ENCODE data around the gene EML3. TPM values are rescaled to one million over a fixed set of nuclear protein-coding genes. Genes with fewer than 3 reads are reported as not detected.
"Not testable (repeated sequence)": the region's sequence is repeated elsewhere in the genome, so short reads cannot be mapped to it uniquely, and the experiment has no call there.

The EML3 gene
- total RNA-seq, 2 donors from 2014 or later, result 122 to 205 TPM

GRCh38 chr11:62601122-62601371 is 11.5 kb downstream of the EML3 start:
- Mint-ChIP-seq H3K4me1 (ENCODE audit: low read depth in 2 of 2) (peaks cover 53 to 56% of the 10 kb centered on the region in 2 donors), H3K27me3 (no peaks in the 10 kb centered on the region), H3K9me3 (no peaks in the 10 kb centered on the region), H3K36me3 (peaks cover 46% of the 10 kb centered on the region), H3K27ac (peak overlapping the region; percentile 89 to 90), H3K4me3 (peak overlapping the region; percentile 91)
- ATAC-seq (peak; percentile 2 to 28), DNase-seq (ENCODE audit: low spot score) (peak; percentile 68)

- peaks cover 53 to 56% of the 10 kb centered on the region in 2 donors for H3K4me1 Mint-ChIP-seq (ENCODE audit: low read depth in 2 of 2)
Observed at GRCh38 chr11:62600367-62601121, 12.0 kb downstream of the EML3 start.

GRCh38 chr11:62599901-62600300 is 12.7 kb downstream of the EML3 start:
- Mint-ChIP-seq H3K36me3 (peaks cover 46% of the 10 kb centered on the region), H3K4me1 (ENCODE audit: low read depth in 2 of 2) (peaks cover 50 to 56% of the 10 kb centered on the region in 2 donors), H3K9me3 (no peaks in the 10 kb centered on the region), H3K27me3 (no peaks in the 10 kb centered on the region), H3K4me3 (peak overlapping the region; percentile 91), H3K27ac (peak overlapping the region; percentile 89 to 90)
- ATAC-seq (no peak), DNase-seq (ENCODE audit: low spot score) (peak; percentile 72)

More at GRCh38 chr11:62600367-62601121, 12.0 kb downstream of the EML3 start:
- H3K4me3 Mint-ChIP-seq, result peak overlapping the region; percentile 91
- no peaks in the 10 kb centered on the region for H3K27me3 Mint-ChIP-seq
- H3K36me3 Mint-ChIP-seq, result peaks cover 46% of the 10 kb centered on the region
- H3K27ac Mint-ChIP-seq, result peak overlapping the region; percentile 89 to 90
- ATAC-seq (no peak), DNase-seq (ENCODE audit: low spot score) (no peak)
- no peaks in the 10 kb centered on the region for H3K9me3 Mint-ChIP-seq

- DNase-seq (ENCODE audit: low spot score) (peak; percentile 98), ATAC-seq (peak; percentile 87 to 89)
- Mint-ChIP-seq H3K27me3 (no peaks in the 10 kb centered on the region), H3K36me3 (peaks cover 52% of the 10 kb centered on the region), H3K9me3 (no peaks in the 10 kb centered on the region), H3K27ac (peak overlapping the region; percentile 89 to 90), H3K4me3 (peak overlapping the region; percentile 91), H3K4me1 (ENCODE audit: low read depth in 2 of 2) (peaks cover 50 to 61% of the 10 kb centered on the region in 2 donors)
Observed at GRCh38 chr11:62599069-62599696, 13.4 kb downstream of the EML3 start.

GRCh38 chr11:62595124-62595523 is 17.5 kb downstream of the EML3 start:
- ATAC-seq, result no peak
- Mint-ChIP-seq H3K4me3 (no peak overlapping the region), H3K9me3 (no peaks in the 10 kb centered on the region), H3K4me1 (ENCODE audit: low read depth in 2 of 2) (peaks cover 52 to 75% of the 10 kb centered on the region in 2 donors), H3K36me3 (peaks cover 43% of the 10 kb centered on the region), H3K27me3 (no peaks in the 10 kb centered on the region), H3K27ac (peak overlapping the region in 1 of 2 donors; percentile 96)
- no peak for DNase-seq (ENCODE audit: low spot score)

- Mint-ChIP-seq H3K36me3 (peaks cover 27% of the 10 kb centered on the region), H3K4me1 (ENCODE audit: low read depth in 2 of 2) (peaks cover 36 to 59% of the 10 kb centered on the region in 2 donors), H3K27me3 (no peaks in the 10 kb centered on the region), H3K4me3 (peak overlapping the region; percentile 77), H3K9me3 (no peaks in the 10 kb centered on the region), H3K27ac (peak overlapping the region; percentile 94 to 96)
- ATAC-seq, result no peak
- DNase-seq (ENCODE audit: low spot score), result peak; percentile 73
Observed at GRCh38 chr11:62593434-62594044, 19.0 kb downstream of the EML3 start.

- no peak for DNase-seq (ENCODE audit: low spot score)
- no peak for ATAC-seq
- peaks cover 23% of the 10 kb centered on the region for H3K36me3 Mint-ChIP-seq
- H3K4me1 Mint-ChIP-seq (ENCODE audit: low read depth in 2 of 2), result peaks cover 30 to 53% of the 10 kb centered on the region in 2 donors
- peak overlapping the region; percentile 94 to 96 for H3K27ac Mint-ChIP-seq
- peak overlapping the region; percentile 98 for H3K4me3 Mint-ChIP-seq
- H3K9me3 Mint-ChIP-seq, result no peaks in the 10 kb centered on the region
- H3K27me3 Mint-ChIP-seq, result no peaks in the 10 kb centered on the region
Observed at GRCh38 chr11:62592989-62593421, 19.6 kb downstream of the EML3 start.

GRCh38 chr11:62592146-62592815 is 20.3 kb downstream of the EML3 start:
- Mint-ChIP-seq H3K36me3 (peaks cover 16% of the 10 kb centered on the region), H3K4me1 (ENCODE audit: low read depth in 2 of 2) (peaks cover 24 to 46% of the 10 kb centered on the region in 2 donors), H3K27me3 (no peaks in the 10 kb centered on the region), H3K9me3 (no peaks in the 10 kb centered on the region), H3K4me3 (peak overlapping the region; percentile 98), H3K27ac (peak overlapping the region; percentile 94 to 96)
- ATAC-seq (no peak), DNase-seq (ENCODE audit: low spot score) (no peak)

GRCh38 chr11:62591448-62592145 is 21.0 kb downstream of the EML3 start, which contains the start of gene TUT1:
TUT1 (minus strand) TSS chr11:62591523; CDS start chr11:62591485, 38 bp downstream.
- no peaks in the 10 kb centered on the region for H3K9me3 Mint-ChIP-seq
- peak within 1 kb of the TSS; percentile 94 to 96 for H3K27ac Mint-ChIP-seq
- H3K27me3 Mint-ChIP-seq, result no peaks in the 10 kb centered on the region
- ATAC-seq, result peak; percentile 96
- H3K4me3 Mint-ChIP-seq, result peak within 1 kb of the TSS; percentile 98
- peaks cover 21 to 42% of the 10 kb centered on the region in 2 donors for H3K4me1 Mint-ChIP-seq (ENCODE audit: low read depth in 2 of 2)
- DNase-seq (ENCODE audit: low spot score), result peak; percentile 97
- H3K36me3 Mint-ChIP-seq, result peaks cover 13% of the 10 kb centered on the region

- Mint-ChIP-seq H3K27me3 (no peaks in the 10 kb centered on the region), H3K36me3 (peaks cover 7% of the 10 kb centered on the region), H3K27ac (peak overlapping the region in 1 of 2 donors; percentile 94), H3K4me3 (peak overlapping the region; percentile 98), H3K4me1 (ENCODE audit: low read depth in 2 of 2) (peaks cover 21 to 35% of the 10 kb centered on the region in 2 donors), H3K9me3 (no peaks in the 10 kb centered on the region)
- DNase-seq (ENCODE audit: low spot score) (no peak), ATAC-seq (no peak)
Observed at GRCh38 chr11:62588966-62589637, 23.5 kb downstream of the EML3 start.

- H3K9me3 Mint-ChIP-seq; H3K4me1 Mint-ChIP-seq (ENCODE audit: low read depth in 2 of 2); DNase-seq (ENCODE audit: low spot score); H3K27me3 Mint-ChIP-seq; H3K27ac Mint-ChIP-seq; ATAC-seq; H3K4me3 Mint-ChIP-seq; H3K36me3 Mint-ChIP-seq: not testable (repeated sequence)
Observed at GRCh38 chr11:62585356-62585755, 27.2 kb downstream of the EML3 start.

GRCh38 chr11:62581735-62582134 is 30.8 kb downstream of the EML3 start:
- H3K9me3 Mint-ChIP-seq; H3K4me3 Mint-ChIP-seq; H3K27ac Mint-ChIP-seq; ATAC-seq; H3K27me3 Mint-ChIP-seq; DNase-seq (ENCODE audit: low spot score); H3K4me1 Mint-ChIP-seq (ENCODE audit: low read depth in 2 of 2): not testable (repeated sequence)
- peaks cover 12% of the 10 kb centered on the region for H3K36me3 Mint-ChIP-seq

Measured in natural killer cell treated with Interleukin-12 subunit alpha and Interleukin-12 subunit beta and Interleukin-15 and Interleukin-18, amount 100 ng/mL, for 72 hours (primary cell).